BJ (cell line): ENCODE results near the gene TRANK1. TPM values are rescaled to one million over a fixed set of nuclear protein-coding genes. Genes with fewer than 3 reads are reported as not detected.

Source experiments
- CTCF ChIA-PET: fragments of 350-600 bp; formaldehyde crosslinking; extraction: SDS; loops from one replicate; lab custom pipeline; 2021; ENCODE audit warnings: antibody characterized with exemption, inconsistent platforms; lab: Yijun Ruan, JAX
- POLR2A ChIA-PET: fragments of 300-600 bp; sonication (Branson Sonifier 250); formaldehyde crosslinking; extraction: SDS; loops from one replicate; lab custom pipeline; 2021; ENCODE audit warnings: antibody characterized with exemption; lab: Charles Lee
- DNase-seq: peaks from one replicate; pipeline ENCODE4 v3.0.0-alpha.2; 2011; ENCODE audit warnings: low read depth
- H3K27me3 ChIP-seq: 2 replicates; pipeline ENCODE4 v1.6.0; 2011; ENCODE audit warnings: low read length; ENCODE audit not compliant: control insufficient read depth, insufficient read depth
- H3K36me3 ChIP-seq: 2 replicates; pipeline ENCODE4 v1.5.1; 2011; ENCODE audit warnings: low read length; ENCODE audit not compliant: control insufficient read depth, insufficient read depth
- H3K4me3 ChIP-seq: 2 replicates; pipeline ENCODE4 v1.5.1; 2011; ENCODE audit warnings: low read depth, mild to moderate bottlenecking, control low read depth, low read length
- polyA plus RNA-seq: library from polyadenylated mRNA; depleted of rRNA; stranded (reverse); fragments of >200 nt; gene quantifications from 2 replicates; pipeline ENCODE4 v1.2.3, GENCODE V29; 2011
- TF ChIP-seq, protein P1 (sequence below): IDR thresholded peaks from 2 replicates; pipeline ENCODE4 v1.5.1; 2011; ENCODE audit warnings: low read depth, mild to moderate bottlenecking, control low read depth, inconsistent platforms, low read length, moderate library complexity; ENCODE audit not compliant: insufficient read depth

TRANK1 gene
- polyA plus RNA-seq, 1 experiment: 11.3 TPM

GRCh38 chr3:36820083-36820482 lies 124.8 kb downstream of the TRANK1 start:
- POLR2A ChIA-PET: no interaction called here
- CTCF ChIA-PET: no interaction called here
- TF ChIP-seq, protein P1, sequence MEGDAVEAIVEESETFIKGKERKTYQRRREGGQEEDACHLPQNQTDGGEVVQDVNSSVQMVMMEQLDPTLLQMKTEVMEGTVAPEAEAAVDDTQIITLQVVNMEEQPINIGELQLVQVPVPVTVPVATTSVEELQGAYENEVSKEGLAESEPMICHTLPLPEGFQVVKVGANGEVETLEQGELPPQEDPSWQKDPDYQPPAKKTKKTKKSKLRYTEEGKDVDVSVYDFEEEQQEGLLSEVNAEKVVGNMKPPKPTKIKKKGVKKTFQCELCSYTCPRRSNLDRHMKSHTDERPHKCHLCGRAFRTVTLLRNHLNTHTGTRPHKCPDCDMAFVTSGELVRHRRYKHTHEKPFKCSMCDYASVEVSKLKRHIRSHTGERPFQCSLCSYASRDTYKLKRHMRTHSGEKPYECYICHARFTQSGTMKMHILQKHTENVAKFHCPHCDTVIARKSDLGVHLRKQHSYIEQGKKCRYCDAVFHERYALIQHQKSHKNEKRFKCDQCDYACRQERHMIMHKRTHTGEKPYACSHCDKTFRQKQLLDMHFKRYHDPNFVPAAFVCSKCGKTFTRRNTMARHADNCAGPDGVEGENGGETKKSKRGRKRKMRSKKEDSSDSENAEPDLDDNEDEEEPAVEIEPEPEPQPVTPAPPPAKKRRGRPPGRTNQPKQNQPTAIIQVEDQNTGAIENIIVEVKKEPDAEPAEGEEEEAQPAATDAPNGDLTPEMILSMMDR: no peak
- Histone ChIP-seq H3K27me3 (peaks cover 2% of the 10 kb centered on the region; the same call in 1 of the 2 replicates), H3K36me3 (no peaks in the 10 kb centered on the region), H3K4me3 (no peak overlapping the region)
- DNase-seq: no peak

- Histone ChIP-seq H3K36me3 (no peaks in the 10 kb centered on the region), H3K4me3 (no peak overlapping the region), H3K27me3 (peaks cover 2% of the 10 kb centered on the region; the same call in 1 of the 2 replicates)
- ChIA-PET CTCF (no interaction called here), POLR2A (interaction anchor here (0.5 kb wide), 1 partner anchor 211 kb away, joined by 3 read pairs; no protein-coding TSS in a partner anchor)
- TF ChIP-seq, protein P1: no peak
- no peak for DNase-seq
These were observed 126.9 kb downstream of the TRANK1 start for GRCh38 chr3:36817806-36818533.

GRCh38 chr3:36815375-36815774 lies 129.5 kb downstream of the TRANK1 start:
- TF ChIP-seq, protein P1: no peak
- CTCF ChIA-PET: interaction anchor here (0.9 to 1.5 kb wide), 2 partner anchors 10 to 15 kb away, joined by 4 read pairs; no protein-coding TSS in a partner anchor

GRCh38 chr3:36814776-36815175 lies 130.1 kb downstream of the TRANK1 start:
- H3K27me3 ChIP-seq: peaks cover 2% of the 10 kb centered on the region; the same call in 1 of the 2 replicates
- no peak for DNase-seq
- POLR2A ChIA-PET: no interaction called here
- CTCF ChIA-PET: interaction anchor here (0.9 to 1.5 kb wide), 2 partner anchors 9 to 14 kb away, joined by 4 read pairs; no protein-coding TSS in a partner anchor
- H3K4me3 ChIP-seq: no peak overlapping the region
- TF ChIP-seq, protein P1: no peak
- H3K36me3 ChIP-seq: no peaks in the 10 kb centered on the region

More at GRCh38 chr3:36815375-36815774, 129.5 kb downstream of the TRANK1 start:
- no peaks in the 10 kb centered on the region for H3K36me3 ChIP-seq
- POLR2A ChIA-PET: no interaction called here
- DNase-seq: no peak
- H3K4me3 ChIP-seq: no peak overlapping the region
- H3K27me3 ChIP-seq: peaks cover 2% of the 10 kb centered on the region; the same call in 1 of the 2 replicates

GRCh38 chr3:36814066-36814717 lies 130.7 kb downstream of the TRANK1 start:
- DNase-seq: no peak
- Histone ChIP-seq H3K36me3 (no peaks in the 10 kb centered on the region), H3K27me3 (peaks cover 2% of the 10 kb centered on the region; the same call in 1 of the 2 replicates), H3K4me3 (no peak overlapping the region)
- ChIA-PET POLR2A (no interaction called here), CTCF (interaction anchor here (0.9 to 1.9 kb wide), 3 partner anchors 8 to 144 kb away, joined by 4 to 5 read pairs (median 4); no protein-coding TSS in a partner anchor)
- TF ChIP-seq, protein P1: no peak
